MM.1S (cell line): Measurements from ENCODE around the gene PERM1.

Experiments
- DNase-seq: peaks from one replicate; pipeline ENCODE4 v3.0.0-alpha.2; 2015
- H2AFZ ChIP-seq: fragments of 300-600 bp; sonication (generic); 2 replicates; pipeline ENCODE4 v1.6.0; 2016; ENCODE audit warnings: antibody characterized with exemption, low read length
- H3F3A ChIP-seq: fragments of 300-600 bp; sonication (generic); 2 replicates; pipeline ENCODE4 v1.6.1; 2016; ENCODE audit warnings: mild to moderate bottlenecking, antibody characterized with exemption, low read length, moderate library complexity, mixed read lengths; ENCODE audit not compliant: insufficient read depth
- H3K27ac ChIP-seq: fragments of 300-600 bp; sonication (generic); 2 replicates; pipeline ENCODE4 v1.5.1; 2016; ENCODE audit warnings: mild to moderate bottlenecking, low read length
- H3K27me3 ChIP-seq: fragments of 300-600 bp; sonication (generic); replicated peaks from 2 replicates; pipeline ENCODE4 v1.6.0; 2016; ENCODE audit warnings: low read length; ENCODE audit not compliant: insufficient read depth
- H3K36me3 ChIP-seq: fragments of 300-600 bp; sonication (generic); replicated peaks from 2 replicates; pipeline ENCODE4 v1.6.1; 2016; ENCODE audit warnings: mild to moderate bottlenecking, low read length, mixed read lengths; ENCODE audit not compliant: insufficient read depth
- H3K4me1 ChIP-seq: fragments of 300-600 bp; sonication (generic); 2 replicates; pipeline ENCODE4 v1.6.1; 2016; ENCODE audit warnings: low read length, mixed read lengths
- H3K4me2 ChIP-seq: fragments of 300-600 bp; sonication (generic); 2 replicates; pipeline ENCODE4 v1.6.0; 2016; ENCODE audit warnings: low read depth, low read length
- H3K4me3 ChIP-seq: fragments of 300-600 bp; sonication (generic); 2 replicates; pipeline ENCODE4 v1.5.1; 2016; ENCODE audit warnings: low read length, mixed read lengths
- H3K79me2 ChIP-seq: fragments of 300-600 bp; sonication (generic); 2 replicates; pipeline ENCODE4 v1.6.1; 2016; ENCODE audit warnings: mixed run types, low read length, mixed read lengths
- H3K9ac ChIP-seq: fragments of 300-600 bp; sonication (generic); 2 replicates; pipeline ENCODE4 v1.6.1; 2016; ENCODE audit warnings: low read length, mixed read lengths
- H3K9me2 ChIP-seq: fragments of 300-600 bp; sonication (generic); replicated peaks from 2 replicates; pipeline ENCODE4 v1.6.1; 2016; ENCODE audit warnings: mild to moderate bottlenecking, low read length, mixed read lengths; ENCODE audit not compliant: insufficient read depth
- H3K9me3 ChIP-seq: fragments of 300-600 bp; sonication (generic); replicated peaks from 2 replicates; pipeline ENCODE4 v1.6.1; 2016; ENCODE audit warnings: mild to moderate bottlenecking, low read length, mixed read lengths; ENCODE audit not compliant: insufficient read depth
- H4K20me1 ChIP-seq: fragments of 300-600 bp; sonication (generic); 2 replicates; pipeline ENCODE4 v1.6.1; 2016; ENCODE audit warnings: mild to moderate bottlenecking, low read length, moderate library complexity, mixed read lengths; ENCODE audit not compliant: insufficient read depth
- CTCF ChIP-seq: fragments of 300-600 bp; sonication (generic); IDR thresholded peaks from 2 replicates; pipeline ENCODE4 v1.5.1; 2016; ENCODE audit warnings: antibody characterized with exemption, low read length, mixed read lengths
- EZH2 ChIP-seq: fragments of 300-600 bp; sonication (generic); optimal IDR thresholded peaks from 2 replicates; pipeline ENCODE3; 2017; ENCODE audit warnings: low read depth, mild to moderate bottlenecking, antibody characterized with exemption, low read length, mixed read lengths
- EZH2phosphoT487 ChIP-seq: fragments of 300-600 bp; sonication (generic); IDR thresholded peaks from 2 replicates; pipeline ENCODE4 v1.6.1; 2018; ENCODE audit warnings: antibody characterized with exemption, low read length

The PERM1 gene

GRCh38 chr1:1021920-1022259 lies 40.0 kb upstream of the PERM1 start:
- Histone ChIP-seq H3K4me2 (no peak overlapping the region), H3K9ac (no peak overlapping the region), H3K79me2 (no peaks in the 10 kb centered on the region), H3K36me3 (no peaks in the 10 kb centered on the region), H3K27ac (no peak overlapping the region), H2AFZ (no peak overlapping the region), H3K4me1 (no peaks in the 10 kb centered on the region), H3K4me3 (no peak overlapping the region), H3K9me2 (no peaks in the 10 kb centered on the region), H3F3A (no peaks in the 10 kb centered on the region), H3K27me3 (peaks cover 66% of the 10 kb centered on the region), H4K20me1 (no peaks in the 10 kb centered on the region), H3K9me3 (no peaks in the 10 kb centered on the region)
- TF ChIP-seq EZH2phosphoT487, result no peak
- DNase-seq, result no peak

GRCh38 chr1:1021010-1021919 lies 39.4 kb upstream of the PERM1 start:
- no peaks in the 10 kb centered on the region for H3K4me1 ChIP-seq
- no peaks in the 10 kb centered on the region for H3K36me3 ChIP-seq
- H3K79me2 ChIP-seq, result no peaks in the 10 kb centered on the region
- H2AFZ ChIP-seq, result no peak overlapping the region
- no peaks in the 10 kb centered on the region for H4K20me1 ChIP-seq
- no peak overlapping the region for H3K4me3 ChIP-seq
- H3F3A ChIP-seq, result no peaks in the 10 kb centered on the region
- no peak overlapping the region for H3K9ac ChIP-seq
- no peak for DNase-seq
- H3K9me2 ChIP-seq, result no peaks in the 10 kb centered on the region
- no peak overlapping the region for H3K27ac ChIP-seq
- no peaks in the 10 kb centered on the region for H3K9me3 ChIP-seq
- peaks cover 60% of the 10 kb centered on the region for H3K27me3 ChIP-seq
- no peak overlapping the region for H3K4me2 ChIP-seq
- TF ChIP-seq EZH2 (peak; percentile 73), EZH2phosphoT487 (no peak)

GRCh38 chr1:1020415-1021009 lies 38.6 kb upstream of the PERM1 start:
- no peak for DNase-seq
- Histone ChIP-seq H3K9me2 (no peaks in the 10 kb centered on the region), H4K20me1 (no peaks in the 10 kb centered on the region), H3K79me2 (no peaks in the 10 kb centered on the region), H3F3A (no peaks in the 10 kb centered on the region), H3K4me3 (no peak overlapping the region), H3K27me3 (peaks cover 52% of the 10 kb centered on the region), H3K27ac (no peak overlapping the region), H3K4me1 (no peaks in the 10 kb centered on the region), H3K36me3 (no peaks in the 10 kb centered on the region), H3K9me3 (no peaks in the 10 kb centered on the region), H2AFZ (no peak overlapping the region), H3K4me2 (0 out of 2 replicates have a peak overlapping the region, but pooled peaks have one; percentile 47), H3K9ac (no peak overlapping the region)
- TF ChIP-seq EZH2phosphoT487, result no peak
- no peak for TF ChIP-seq CTCF
- no peak for TF ChIP-seq EZH2

- Histone ChIP-seq H3K27ac (no peak within 1 kb of the TSS), H2AFZ (no peak within 1 kb of the TSS), H3K9ac (no peak within 1 kb of the TSS)
Observed at GRCh38 chr1:1020000-1020404, 38.1 kb upstream of the PERM1 start, which contains the start of gene AGRN. AGRN (plus strand) TSS chr1:1020120; CDS start chr1:1020173, 53 bp downstream.

More at GRCh38 chr1:1020000-1020404, 38.1 kb upstream of the PERM1 start, which contains the start of gene AGRN:
- DNase-seq, result peak; percentile 19
- Histone ChIP-seq H3K27me3 (peaks cover 48% of the 10 kb centered on the region), H3F3A (no peaks in the 10 kb centered on the region), H3K9me3 (no peaks in the 10 kb centered on the region), H3K79me2 (no peaks in the 10 kb centered on the region), H3K9me2 (no peaks in the 10 kb centered on the region), H3K4me1 (no peaks in the 10 kb centered on the region), H3K36me3 (no peaks in the 10 kb centered on the region), H3K4me3 (peak within 1 kb of the TSS; percentile 36), H4K20me1 (no peaks in the 10 kb centered on the region), H3K4me2 (peak within 1 kb of the TSS; percentile 64; the same call in 1 of the 2 replicates)
- no peak for TF ChIP-seq CTCF
- no peak for TF ChIP-seq EZH2
- no peak for TF ChIP-seq EZH2phosphoT487
